ENCODE measurements around the gene SLC16A5.
"Not testable (repeated sequence)": the region's sequence is repeated elsewhere in the genome, so short reads cannot be mapped to it uniquely, and the experiment has no call there.

The SLC16A5 gene

GRCh38 chr17:75137762-75138161 lies 50.0 kb downstream of the SLC16A5 start:
- H3K9me3 ChIP-seq (ENCODE audit: control extremely low read depth in 1 of 5, control insufficient read depth in 4 of 5, insufficient read depth in 2 of 5, low read depth in 1 of 5, low read length in 4 of 5); H3K27ac ChIP-seq (ENCODE audit: insufficient read depth in 1 of 2, low read depth in 1 of 2, low read length in 2 of 2, poor library complexity in 1 of 2, severe bottlenecking in 2 of 2); H3K27me3 ChIP-seq (replicated peaks in 2 of 5; ENCODE audit: control insufficient read depth in 4 of 5, insufficient read depth in 5 of 5, low read length in 4 of 5); DNase-seq; H3K4me1 ChIP-seq (ENCODE audit: control extremely low read depth in 1 of 4, control insufficient read depth in 4 of 4, insufficient read depth in 4 of 4, low read length in 3 of 4); POLR2A ChIA-PET; H3K4me3 ChIP-seq (ENCODE audit: control insufficient read depth in 1 of 7, extremely low read depth in 1 of 7, insufficient read depth in 4 of 7, low read depth in 2 of 7, low read length in 6 of 7): not testable (repeated sequence)
- H3K36me3 ChIP-seq (ENCODE audit: control insufficient read depth in 4 of 4, insufficient read depth in 4 of 4, low read length in 3 of 4): peaks cover 2 to 41% (median 21%) of the 10 kb centered on the region in 4 experiments
- CTCF ChIA-PET: interaction anchor here (1.0 to 2.2 kb wide), 2 partner anchors 7 to 24 kb away, joined by 3 to 11 read pairs; no protein-coding TSS in a partner anchor
- WGBS (ENCODE audit: insufficient coverage): 100% methylated on average over 6 of the region's 9 CpGs

- POLR2A ChIA-PET: no interaction called here
- Histone ChIP-seq H3K4me1 (ENCODE audit: control extremely low read depth in 1 of 4, control insufficient read depth in 4 of 4, insufficient read depth in 4 of 4, low read length in 3 of 4) (peaks cover 0 to 8% (median 3%) of the 10 kb centered on the region in 4 experiments), H3K27ac (ENCODE audit: insufficient read depth in 1 of 2, low read depth in 1 of 2, low read length in 2 of 2, poor library complexity in 1 of 2, severe bottlenecking in 2 of 2) (no peak overlapping the region), H3K27me3 (replicated peaks in 2 of 5; ENCODE audit: control insufficient read depth in 4 of 5, insufficient read depth in 5 of 5, low read length in 4 of 5) (no peaks in the 10 kb centered on the region), H3K36me3 (ENCODE audit: control insufficient read depth in 4 of 4, insufficient read depth in 4 of 4, low read length in 3 of 4) (peaks cover 4 to 47% (median 25%) of the 10 kb centered on the region in 4 experiments), H3K9me3 (ENCODE audit: control extremely low read depth in 1 of 5, control insufficient read depth in 4 of 5, insufficient read depth in 2 of 5, low read depth in 1 of 5, low read length in 4 of 5) (no peaks in the 10 kb centered on the region), H3K4me3 (ENCODE audit: control insufficient read depth in 1 of 7, extremely low read depth in 1 of 7, insufficient read depth in 4 of 7, low read depth in 2 of 7, low read length in 6 of 7) (no peak overlapping the region)
- CTCF ChIA-PET: no interaction called here
- DNase-seq: no peak
- 100% methylated on average over 2 of the region's 5 CpGs for WGBS (ENCODE audit: insufficient coverage)
Measured at GRCh38 chr17:75138519-75138918, 50.8 kb downstream of the SLC16A5 start.

DNA sequence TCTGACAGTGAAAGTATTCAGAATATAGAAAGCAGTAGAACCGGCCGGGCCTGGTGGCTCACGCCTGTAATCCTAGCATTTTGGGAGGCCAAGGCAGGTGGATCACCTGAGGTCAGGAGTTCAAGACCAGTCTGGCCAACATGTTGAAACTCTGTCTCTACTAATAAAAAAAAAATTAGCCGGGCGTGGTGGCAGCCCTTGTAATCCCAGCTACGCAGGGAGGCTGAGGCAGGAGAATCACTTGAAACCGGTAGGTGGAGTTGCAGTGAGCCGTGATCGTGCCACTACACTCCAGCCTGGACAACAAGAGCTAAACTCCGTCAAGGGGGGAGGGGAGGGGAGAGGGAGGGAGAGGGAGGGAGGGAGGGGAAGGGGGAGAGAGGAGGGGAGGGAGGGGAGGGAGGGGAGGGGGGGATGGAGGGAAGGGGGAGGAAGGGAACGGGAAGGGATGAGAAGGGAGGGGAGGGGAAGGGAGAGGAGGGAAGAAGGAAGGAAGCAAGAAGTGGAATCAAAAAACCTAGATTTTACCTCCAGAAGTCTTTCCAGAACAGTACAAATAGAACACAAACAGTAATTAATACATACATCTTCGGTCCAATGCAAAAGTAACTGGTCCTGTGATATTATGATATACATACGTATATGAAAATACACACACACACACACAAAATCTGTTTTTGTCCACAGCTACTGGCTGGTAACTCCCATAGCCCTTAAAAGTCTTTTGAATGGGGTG lies 54.6 kb downstream of the SLC16A5 start:
- DNase-seq: no peak
- ChIA-PET POLR2A (no interaction called here), CTCF (interaction anchor here (0.9 to 3.9 kb wide), 3 partner anchors 11 to 73 kb away, joined by 3 to 22 read pairs (median 3); partner anchors contain the start of gene NT5C)
- no peaks in the 10 kb centered on the region for H3K9me3 ChIP-seq (ENCODE audit: control extremely low read depth in 1 of 5, control insufficient read depth in 4 of 5, insufficient read depth in 2 of 5, low read depth in 1 of 5, low read length in 4 of 5)
- WGBS (ENCODE audit: insufficient coverage): 97% methylated on average over 6 of the region's 13 CpGs
- H3K36me3 ChIP-seq (ENCODE audit: control insufficient read depth in 4 of 4, insufficient read depth in 4 of 4, low read length in 3 of 4): peaks cover 16 to 68% (median 42%) of the 10 kb centered on the region in 4 experiments
- peaks cover 0 to 8% (median 3%) of the 10 kb centered on the region in 4 experiments for H3K4me1 ChIP-seq (ENCODE audit: control extremely low read depth in 1 of 4, control insufficient read depth in 4 of 4, insufficient read depth in 4 of 4, low read length in 3 of 4)
- H3K27ac ChIP-seq (ENCODE audit: insufficient read depth in 1 of 2, low read depth in 1 of 2, low read length in 2 of 2, poor library complexity in 1 of 2, severe bottlenecking in 2 of 2): no peak overlapping the region
- H3K27me3 ChIP-seq (replicated peaks in 2 of 5; ENCODE audit: control insufficient read depth in 4 of 5, insufficient read depth in 5 of 5, low read length in 4 of 5): no peaks in the 10 kb centered on the region
- no peak overlapping the region for H3K4me3 ChIP-seq (ENCODE audit: control insufficient read depth in 1 of 7, extremely low read depth in 1 of 7, insufficient read depth in 4 of 7, low read depth in 2 of 7, low read length in 6 of 7)

GRCh38 chr17:75144816-75145512 lies 57.2 kb downstream of the SLC16A5 start:
- H3K4me3 ChIP-seq (ENCODE audit: control insufficient read depth in 1 of 7, extremely low read depth in 1 of 7, insufficient read depth in 4 of 7, low read depth in 2 of 7, low read length in 6 of 7): no peak overlapping the region
- DNase-seq: no peak
- H3K9me3 ChIP-seq (ENCODE audit: control extremely low read depth in 1 of 5, control insufficient read depth in 4 of 5, insufficient read depth in 2 of 5, low read depth in 1 of 5, low read length in 4 of 5): no peaks in the 10 kb centered on the region
- H3K4me1 ChIP-seq (ENCODE audit: control extremely low read depth in 1 of 4, control insufficient read depth in 4 of 4, insufficient read depth in 4 of 4, low read length in 3 of 4): peaks cover 0 to 8% (median 3%) of the 10 kb centered on the region in 4 experiments
- ChIA-PET POLR2A (interaction anchor here (0.7 to 1.7 kb wide), 3 partner anchors 14 to 34 kb away, joined by 3 to 5 read pairs (median 3); partner anchors contain the start of gene NT5C), CTCF (interaction anchor here (0.6 to 2.1 kb wide), 9 partner anchors 8 to 160 kb away, joined by 3 to 10 read pairs (median 3); partner anchors contain the start of gene NT5C)
- H3K27me3 ChIP-seq (replicated peaks in 2 of 5; ENCODE audit: control insufficient read depth in 4 of 5, insufficient read depth in 5 of 5, low read length in 4 of 5): no peaks in the 10 kb centered on the region
- H3K27ac ChIP-seq (ENCODE audit: insufficient read depth in 1 of 2, low read depth in 1 of 2, low read length in 2 of 2, poor library complexity in 1 of 2, severe bottlenecking in 2 of 2): no peak overlapping the region
- WGBS (ENCODE audit: insufficient coverage): 100% methylated on average over 8 of the region's 11 CpGs
- H3K36me3 ChIP-seq (ENCODE audit: control insufficient read depth in 4 of 4, insufficient read depth in 4 of 4, low read length in 3 of 4): peaks cover 18 to 75% (median 48%) of the 10 kb centered on the region in 4 experiments

DNA sequence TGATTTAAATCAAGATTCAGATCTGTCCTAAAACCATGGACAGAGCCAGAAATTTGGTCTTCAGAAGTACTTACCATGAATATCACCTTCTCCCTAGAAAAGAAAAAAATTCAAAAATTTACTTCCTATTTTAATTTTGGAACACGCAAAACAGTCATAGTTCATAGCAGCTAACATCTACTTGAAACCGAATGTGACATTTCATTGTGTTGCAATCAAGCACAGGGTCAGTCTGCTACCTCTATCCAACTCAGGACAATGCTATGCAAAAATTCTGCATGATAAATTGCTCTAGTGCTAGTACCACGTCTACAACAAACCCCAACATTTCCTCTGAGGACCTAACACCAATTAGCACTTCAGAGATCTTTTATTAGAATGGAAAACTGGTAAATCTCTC lies 58.8 kb downstream of the SLC16A5 start:
- Histone ChIP-seq H3K9me3 (ENCODE audit: control extremely low read depth in 1 of 5, control insufficient read depth in 4 of 5, insufficient read depth in 2 of 5, low read depth in 1 of 5, low read length in 4 of 5) (no peaks in the 10 kb centered on the region), H3K36me3 (ENCODE audit: control insufficient read depth in 4 of 4, insufficient read depth in 4 of 4, low read length in 3 of 4) (peaks cover 18 to 66% (median 45%) of the 10 kb centered on the region in 4 experiments), H3K27me3 (replicated peaks in 2 of 5; ENCODE audit: control insufficient read depth in 4 of 5, insufficient read depth in 5 of 5, low read length in 4 of 5) (no peaks in the 10 kb centered on the region), H3K27ac (ENCODE audit: insufficient read depth in 1 of 2, low read depth in 1 of 2, low read length in 2 of 2, poor library complexity in 1 of 2, severe bottlenecking in 2 of 2) (no peak overlapping the region), H3K4me3 (ENCODE audit: control insufficient read depth in 1 of 7, extremely low read depth in 1 of 7, insufficient read depth in 4 of 7, low read depth in 2 of 7, low read length in 6 of 7) (no peak overlapping the region), H3K4me1 (ENCODE audit: control extremely low read depth in 1 of 4, control insufficient read depth in 4 of 4, insufficient read depth in 4 of 4, low read length in 3 of 4) (peaks cover 0 to under 1% (median 0%) of the 10 kb centered on the region in 4 experiments)
- DNase-seq: no peak
- 94% methylated on average over 2 of the region's 3 CpGs for WGBS (ENCODE audit: insufficient coverage)
- ChIA-PET POLR2A (interaction anchor here (1.7 kb wide), 1 partner anchor 22 kb away, joined by 5 read pairs; no protein-coding TSS in a partner anchor), CTCF (interaction anchor here (1.2 to 2.1 kb wide), 3 partner anchors 12 to 99 kb away, joined by 4 to 10 read pairs (median 6); partner anchors contain the start of gene KCTD2)

DNA sequence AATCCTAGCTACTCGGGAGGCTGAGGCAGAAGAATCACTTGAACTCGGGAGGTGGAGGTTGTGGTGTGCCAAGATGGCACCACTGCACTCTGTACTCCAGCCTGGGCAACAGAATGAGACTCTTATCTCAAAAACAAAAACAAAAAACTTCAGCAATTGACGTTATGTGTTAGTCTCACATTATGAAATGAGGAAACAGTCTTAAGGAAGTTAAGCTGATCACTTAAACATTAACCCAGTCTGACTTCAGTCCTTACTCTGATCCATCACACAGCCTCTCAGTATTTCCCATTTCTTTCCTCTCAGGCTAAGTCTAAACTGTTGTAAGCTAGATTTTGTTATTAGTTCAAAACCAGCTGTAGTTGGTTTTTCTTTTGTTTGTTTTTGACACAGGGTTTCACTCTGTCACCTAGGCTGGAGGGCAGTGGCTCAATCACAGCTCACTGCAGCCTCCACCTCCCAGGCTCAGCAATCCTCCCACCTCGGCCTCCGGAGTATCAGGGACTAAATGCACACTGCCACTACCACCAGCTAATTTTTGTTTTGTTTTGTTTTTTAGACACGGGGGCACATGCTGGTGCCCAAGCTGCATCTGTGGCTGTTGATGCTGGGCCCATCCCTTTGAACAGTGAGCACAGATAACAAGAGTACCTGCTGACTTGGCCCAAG lies 60.3 kb downstream of the SLC16A5 start:
- 100% methylated on average over 3 of the region's 6 CpGs for WGBS (ENCODE audit: insufficient coverage)
- no peak overlapping the region for H3K4me3 ChIP-seq (ENCODE audit: control insufficient read depth in 1 of 7, extremely low read depth in 1 of 7, insufficient read depth in 4 of 7, low read depth in 2 of 7, low read length in 6 of 7)
- CTCF ChIA-PET: interaction anchor here (0.8 to 3.7 kb wide), 8 partner anchors 14 to 108 kb away, joined by 3 to 19 read pairs (median 5); partner anchors contain the start of gene NT5C
- H3K36me3 ChIP-seq (ENCODE audit: control insufficient read depth in 4 of 4, insufficient read depth in 4 of 4, low read length in 3 of 4): peaks cover 14 to 57% (median 37%) of the 10 kb centered on the region in 4 experiments
- no peaks in the 10 kb centered on the region for H3K27me3 ChIP-seq (replicated peaks in 2 of 5; ENCODE audit: control insufficient read depth in 4 of 5, insufficient read depth in 5 of 5, low read length in 4 of 5)
- POLR2A ChIA-PET: no interaction called here
- DNase-seq: no peak
- H3K9me3 ChIP-seq (ENCODE audit: control extremely low read depth in 1 of 5, control insufficient read depth in 4 of 5, insufficient read depth in 2 of 5, low read depth in 1 of 5, low read length in 4 of 5): no peaks in the 10 kb centered on the region
- H3K4me1 ChIP-seq (ENCODE audit: control extremely low read depth in 1 of 4, control insufficient read depth in 4 of 4, insufficient read depth in 4 of 4, low read length in 3 of 4): peaks cover 0 to 10% (median 6%) of the 10 kb centered on the region in 4 experiments
- no peak overlapping the region for H3K27ac ChIP-seq (ENCODE audit: insufficient read depth in 1 of 2, low read depth in 1 of 2, low read length in 2 of 2, poor library complexity in 1 of 2, severe bottlenecking in 2 of 2)
